Measurements from ENCODE around the gene HORMAD1.

HORMAD1 gene

GRCh38 chr1:150760013-150760412 lies 39.3 kb upstream of the HORMAD1 start:
- no peak overlapping the region for H3K4me3 ChIP-seq (ENCODE audit: low read length)
- no peak for DNase-seq (ENCODE audit: low read depth)
- TF ChIP-seq CTCF (conservative IDR thresholded peaks at IDR 0.05; ENCODE audit: low read length): no peak

GRCh38 chr1:150753416-150753815 lies 32.7 kb upstream of the HORMAD1 start:
- TF ChIP-seq CTCF (conservative IDR thresholded peaks at IDR 0.05; ENCODE audit: low read length): no peak
- DNase-seq (ENCODE audit: low read depth): no peak

GRCh38 chr1:150751443-150751842 lies 30.7 kb upstream of the HORMAD1 start:
- no peak for DNase-seq (ENCODE audit: low read depth)
- no peak for TF ChIP-seq CTCF (conservative IDR thresholded peaks at IDR 0.05; ENCODE audit: low read length)
- no peak overlapping the region for H3K4me3 ChIP-seq (ENCODE audit: low read length)

More at GRCh38 chr1:150753416-150753815, 32.7 kb upstream of the HORMAD1 start:
- H3K4me3 ChIP-seq (ENCODE audit: low read length): no peak overlapping the region

GRCh38 chr1:150749720-150750311 lies 29.1 kb upstream of the HORMAD1 start:
- no peak for DNase-seq (ENCODE audit: low read depth)
- no peak overlapping the region for H3K4me3 ChIP-seq (ENCODE audit: low read length)
- no peak for TF ChIP-seq CTCF (conservative IDR thresholded peaks at IDR 0.05; ENCODE audit: low read length)

GRCh38 chr1:150748878-150749719 lies 28.4 kb upstream of the HORMAD1 start:
- TF ChIP-seq CTCF (conservative IDR thresholded peaks at IDR 0.05; ENCODE audit: low read length): no peak
- no peak overlapping the region for H3K4me3 ChIP-seq (ENCODE audit: low read length)
- DNase-seq (ENCODE audit: low read depth): no peak

GRCh38 chr1:150730130-150730721 lies 9.5 kb upstream of the HORMAD1 start:
- DNase-seq (ENCODE audit: low read depth): no peak
- no peak overlapping the region for H3K4me3 ChIP-seq (ENCODE audit: low read length)
- no peak for TF ChIP-seq CTCF (conservative IDR thresholded peaks at IDR 0.05; ENCODE audit: low read length)
